Mammary epithelial cell (primary cell): Measurements from ENCODE around the gene EGLN1.

ENCODE experiments used
- EZH2 ChIP-seq: IDR thresholded peaks from 2 replicates; pipeline ENCODE4 v1.6.1; 2012; ENCODE audit warnings: low read length, inconsistent platforms, borderline replicate concordance
- TF ChIP-seq, protein P1 (sequence below), 2 donors: IDR thresholded peaks in 1 of 2; conservative IDR thresholded peaks in 1 of 2; 2 replicates each; pipeline ENCODE4 v1.5.1; 2011 to 2012; ENCODE audit warnings: inconsistent platforms in 2 of 2, low read length in 2 of 2, mild to moderate bottlenecking in 2 of 2, control low read depth in 1 of 2, low read depth in 1 of 2; ENCODE audit not compliant: insufficient read depth in 1 of 2; ENCODE audit errors: extremely low read depth in 1 of 2

- TF ChIP-seq, protein P1, sequence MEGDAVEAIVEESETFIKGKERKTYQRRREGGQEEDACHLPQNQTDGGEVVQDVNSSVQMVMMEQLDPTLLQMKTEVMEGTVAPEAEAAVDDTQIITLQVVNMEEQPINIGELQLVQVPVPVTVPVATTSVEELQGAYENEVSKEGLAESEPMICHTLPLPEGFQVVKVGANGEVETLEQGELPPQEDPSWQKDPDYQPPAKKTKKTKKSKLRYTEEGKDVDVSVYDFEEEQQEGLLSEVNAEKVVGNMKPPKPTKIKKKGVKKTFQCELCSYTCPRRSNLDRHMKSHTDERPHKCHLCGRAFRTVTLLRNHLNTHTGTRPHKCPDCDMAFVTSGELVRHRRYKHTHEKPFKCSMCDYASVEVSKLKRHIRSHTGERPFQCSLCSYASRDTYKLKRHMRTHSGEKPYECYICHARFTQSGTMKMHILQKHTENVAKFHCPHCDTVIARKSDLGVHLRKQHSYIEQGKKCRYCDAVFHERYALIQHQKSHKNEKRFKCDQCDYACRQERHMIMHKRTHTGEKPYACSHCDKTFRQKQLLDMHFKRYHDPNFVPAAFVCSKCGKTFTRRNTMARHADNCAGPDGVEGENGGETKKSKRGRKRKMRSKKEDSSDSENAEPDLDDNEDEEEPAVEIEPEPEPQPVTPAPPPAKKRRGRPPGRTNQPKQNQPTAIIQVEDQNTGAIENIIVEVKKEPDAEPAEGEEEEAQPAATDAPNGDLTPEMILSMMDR (conservative IDR thresholded peaks at IDR 0.05 in 1 of 2, IDR thresholded peaks at IDR 0.05 in 1 of 2; ENCODE audit: extremely low read depth in 1 of 2, insufficient read depth in 1 of 2, low read depth in 1 of 2, low read length in 2 of 2), result no peak
- no peak for TF ChIP-seq EZH2
Observed at GRCh38 chr1:231392389-231393131, 29.5 kb downstream of the EGLN1 start.
